Adrenal gland (tissue), 12 donors: ENCODE results near the gene SNAP23. TPM values are rescaled to one million over a fixed set of nuclear protein-coding genes. Genes with fewer than 3 reads are reported as not detected.

Source experiments
- DNase-seq, 7 donors: peaks; one replicate each; pipeline ENCODE4 v3.0.0-alpha.2; 2019 to 2020
- H3K27ac ChIP-seq, 5 donors: fragments of 200-600 bp; sonication (generic) in 4 of 5; 1 replicate in 3 of 5; 2 replicates in 2 of 5; pipeline versions ENCODE4 v1.5.1 to v1.8.0; 2016 to 2020; ENCODE audit warnings: mild to moderate bottlenecking in 1 of 5
- H3K27me3 ChIP-seq: fragments of 200-600 bp; 2 replicates; pipeline ENCODE4 v1.8.0; 2021
- H3K36me3 ChIP-seq, 2 donors: fragments of 200-600 bp; replicated peaks in 1 of 2; 1 replicate in 1 of 2; 2 replicates in 1 of 2; pipeline versions ENCODE4 v1.5.1 to v1.8.0; 2018 to 2022
- H3K4me1 ChIP-seq, 2 donors: fragments of 200-600 bp; replicated peaks in 1 of 2; 1 replicate in 1 of 2; 2 replicates in 1 of 2; pipeline versions ENCODE4 v1.5.1 to v1.8.0; 2018 to 2021
- H3K4me3 ChIP-seq, 4 donors: fragments of 200-600 bp; sonication (generic) in 3 of 4; one replicate each; pipeline ENCODE4 v1.5.1; 2016 to 2018
- H3K9me3 ChIP-seq, 3 donors: fragments of 200-600 bp; sonication (generic) in 1 of 3; replicated peaks in 1 of 3; 1 replicate in 2 of 3; 2 replicates in 1 of 3; pipeline versions ENCODE4 v1.5.1 to v1.8.0; 2016 to 2021
- CTCF ChIP-seq, 6 experiments: fragments of 450-650 bp in 4 of 6; fragments of 200-600 bp in 2 of 6; sonication (generic) in 1 of 6; IDR thresholded peaks; 1 replicate in 5 of 6; 2 replicates in 1 of 6; pipeline versions ENCODE4 v1.5.1 to v1.8.0; 2016 to 2021; ENCODE audit warnings: antibody characterized with exemption in 6 of 6, mild to moderate bottlenecking in 2 of 6, moderate library complexity in 1 of 6
- POLR2A ChIP-seq, 2 donors: fragments of 450-650 bp; IDR thresholded peaks; one replicate each; pipeline ENCODE4 v1.6.1; 2017; ENCODE audit warnings: antibody characterized with exemption in 2 of 2, mild to moderate bottlenecking in 2 of 2, moderate library complexity in 1 of 2
- WGBS, 4 donors: extraction: QIAGEN DNeasy Blood & Tissue Kit in 2 of 4; methylation state at CpG; one replicate each; pipeline versions ENCODE4 v1.1.5 to v1.1.7; 2013 to 2017; 5-methylcytosine and 5-hydroxymethylcytosine counted together
- intact Hi-C, 2 donors: fragments of 100-400 bp; cut with DNase I; formaldehyde crosslinking; loops; one replicate each; pipeline versions ENCODE4 v1.14.1 to v1.15.0; 2022 to 2023
- polyA plus RNA-seq, 3 donors: library from polyadenylated mRNA; stranded (reverse); fragments of 200-250 nt in 2 of 3; fragments of 350-450 nt in 1 of 3; fragmentation: Illumina TruSeq in 1 of 3; extraction: RNeasy Lipid Tissue Mini Kit (QIAGEN cat#74804) in 1 of 3; gene quantifications; one replicate each; pipeline ENCODE4 v1.2.3, GENCODE V29; 2013 to 2014
- total RNA-seq, 9 donors: library from RNA; depleted of rRNA in 4 of 9; stranded (reverse); fragments of >200 nt in 4 of 9; fragments of 120-200 nt in 1 of 9; fragmentation: NEBNext Ultra II Directional in 1 of 9; extraction: Animal tissue kit (Norgen Biotek cat#: 25700) in 1 of 9; gene quantifications; one replicate each; pipeline versions ENCODE4 v1.1.0 to v1.2.4, GENCODE V29; 2013 to 2023
- donor health status: healthy with polysubstance abuse.
- donor health status: Bipolar disorder and iron deficiency.
- donor health status: DM: yes; HTN: yes; CAD: no.
- donor health status: DM: no; HTN: no; CAD: no.
- donor health status: DM: no; HTN: no; CAD: no.
- donor health status: DM: yes; HTN: yes; CAD: no.

Gene SNAP23
- total and polyA plus RNA-seq, 12 donors: 44.7 to 88.2 (median 60.1) TPM

GRCh38 chr15:42533246-42533645, 37.8 kb downstream of the SNAP23 start:
- intact Hi-C loops: no loop called here
- TF ChIP-seq POLR2A (IDR thresholded peaks at IDR 0.05) (no peak), CTCF (IDR thresholded peaks at IDR 0.05) (no peak)
- H3K4me3 ChIP-seq: no peak overlapping the region
- H3K9me3 ChIP-seq: no peaks in the 10 kb centered on the region
- 93 to 97% (median 95%) methylated on average over 1 of the region's 1 CpG for WGBS, 4 donors
- H3K27ac ChIP-seq: no peak overlapping the region
- H3K4me1 ChIP-seq: no peaks in the 10 kb centered on the region
- H3K36me3 ChIP-seq: peaks cover 0 to 36% of the 10 kb centered on the region in 2 donors
- no peak for DNase-seq
- no peaks in the 10 kb centered on the region for H3K27me3 ChIP-seq

GRCh38 chr15:42544853-42545629, 49.6 kb downstream of the SNAP23 start:
- intact Hi-C loops: loop anchor here in 1 of 2 donors (10.0 kb wide), 1 partner anchor 110 kb away; no protein-coding TSS in a partner anchor
- Histone ChIP-seq H3K36me3 (peaks cover 0 to 28% of the 10 kb centered on the region in 2 donors), H3K9me3 (no peaks in the 10 kb centered on the region), H3K27ac (no peak overlapping the region), H3K4me1 (peaks cover 6 to 37% of the 10 kb centered on the region in 2 donors), H3K4me3 (no peak overlapping the region), H3K27me3 (no peaks in the 10 kb centered on the region)
- no peak for DNase-seq
- TF ChIP-seq POLR2A (IDR thresholded peaks at IDR 0.05): no peak
- no peak for TF ChIP-seq CTCF (IDR thresholded peaks at IDR 0.05)
- WGBS, 4 donors: 79 to 90% (median 83%) methylated on average over 4 of the region's 4 CpGs

GRCh38 chr15:42547918-42548248, 52.4 kb downstream of the SNAP23 start:
- peaks cover 6 to 44% of the 10 kb centered on the region in 2 donors for H3K4me1 ChIP-seq
- no peaks in the 10 kb centered on the region for H3K27me3 ChIP-seq
- TF ChIP-seq POLR2A (IDR thresholded peaks at IDR 0.05) (no peak), CTCF (IDR thresholded peaks at IDR 0.05) (no peak)
- 2 to 5% (median 2%) methylated on average over 4 to 9 of the region's 9 CpGs for WGBS, 4 donors
- H3K9me3 ChIP-seq: no peaks in the 10 kb centered on the region
- H3K27ac ChIP-seq: peak overlapping the region; percentile 67 to 94 (median 85)
- no peak for DNase-seq
- H3K36me3 ChIP-seq: peaks cover 0 to 24% of the 10 kb centered on the region in 2 donors
- intact Hi-C loops: loop anchor here in 1 of 2 donors (10.0 kb wide), 1 partner anchor 107 kb away; no protein-coding TSS in a partner anchor
- H3K4me3 ChIP-seq: peak overlapping the region; percentile 83 to 100 (median 88)

GRCh38 chr15:42548249-42549031, 53.0 kb downstream of the SNAP23 start, which contains the start of the genes HAUS2 and LRRC57:
Gene HAUS2 (plus strand): TSS chr15:42548838. CDS start chr15:42548873, 35 bp downstream.
Gene LRRC57 (minus strand): TSS chr15:42548793. CDS start chr15:42548434, 359 bp downstream.
- peak; percentile 79 to 92 (median 89) for DNase-seq
- peaks cover 6 to 44% of the 10 kb centered on the region in 2 donors for H3K4me1 ChIP-seq
- WGBS, 4 donors: 0 to 1% (median 1%) methylated on average over 14 to 71 of the region's 71 CpGs
- intact Hi-C loops: loop anchor here in 1 of 2 donors (10.0 kb wide), 1 partner anchor 106 kb away; no protein-coding TSS in a partner anchor
- H3K27ac ChIP-seq: peak within 1 kb of the TSS; percentile 67 to 94 (median 85)
- H3K4me3 ChIP-seq: peak within 1 kb of the TSS; percentile 83 to 100 (median 88)
- H3K27me3 ChIP-seq: no peaks in the 10 kb centered on the region
- peaks cover 0 to 18% of the 10 kb centered on the region in 2 donors for H3K36me3 ChIP-seq
- no peaks in the 10 kb centered on the region for H3K9me3 ChIP-seq
- TF ChIP-seq CTCF (IDR thresholded peaks at IDR 0.05): peak in 1 of 6 experiments; percentile 6
- TF ChIP-seq POLR2A (IDR thresholded peaks at IDR 0.05): peak; percentile 67 to 79
